ENCODE results near the gene MARK3. TPM values are rescaled to one million over a fixed set of nuclear protein-coding genes. Genes with fewer than 3 reads are reported as not detected.

Gene MARK3
- total RNA-seq, 1 donor from 2014 or later, result 124 TPM

DNA sequence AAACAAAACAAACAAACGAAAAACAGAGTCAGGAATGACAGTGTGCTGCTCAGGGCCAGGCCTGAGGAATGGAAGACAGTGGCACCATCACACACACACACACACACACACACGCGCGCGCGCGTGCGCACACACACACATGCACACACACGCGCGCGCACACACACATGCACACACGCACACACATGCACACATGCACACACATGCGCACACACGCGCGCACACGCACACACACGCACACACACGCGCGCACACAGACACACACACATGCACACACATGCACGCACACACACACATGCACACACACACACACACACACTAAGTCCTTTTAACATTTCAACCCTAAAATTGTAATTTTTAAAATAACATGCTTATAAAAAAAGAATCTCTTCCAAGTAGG is 13.2 kb upstream of the MARK3 start:
- Histone ChIP-seq H3K36me3 (ENCODE audit: insufficient read depth, low read length) (no peaks in the 10 kb centered on the region), H2AFZ (ENCODE audit: low read depth, low read length) (no peak overlapping the region), H3K4me2 (ENCODE audit: low read length) (peak overlapping the region; percentile 56), H4K20me1 (ENCODE audit: insufficient read depth, low read length) (no peaks in the 10 kb centered on the region), H3K9me3 (ENCODE audit: insufficient read depth, low read depth, low read length) (no peaks in the 10 kb centered on the region), H3K4me1 (ENCODE audit: insufficient read depth, low read length) (peaks cover 12% of the 10 kb centered on the region), H3K27me3 (ENCODE audit: insufficient read depth, low read length) (no peaks in the 10 kb centered on the region), H3K4me3 (ENCODE audit: insufficient read depth, low read depth, low read length) (no peak overlapping the region), H3K9ac (ENCODE audit: low read length) (peak overlapping the region; percentile 9), H3K79me2 (ENCODE audit: insufficient read depth, low read length) (no peaks in the 10 kb centered on the region), H3K27ac (ENCODE audit: low read depth, low read length) (peak overlapping the region; percentile 74)
- Mint-ChIP-seq H3K9me3 (ENCODE audit: unreplicated experiment) (peaks cover 4% of the 10 kb centered on the region), H3K4me1 (ENCODE audit: low read depth, unreplicated experiment) (peaks cover 16% of the 10 kb centered on the region), H3K36me3 (ENCODE audit: low read depth, unreplicated experiment) (no peaks in the 10 kb centered on the region), H3K27ac (ENCODE audit: unreplicated experiment) (peak overlapping the region; percentile 94), H3K4me3 (ENCODE audit: unreplicated experiment) (peak overlapping the region; percentile 69), H3K27me3 (ENCODE audit: low read depth, unreplicated experiment) (no peaks in the 10 kb centered on the region)
- FAIRE-seq (no peak), DNase-seq (ENCODE audit: low read depth) (no peak)
- TF ChIP-seq EZH2 (IDR thresholded peaks at IDR 0.05; ENCODE audit: insufficient read depth, low read length), result no peak
- TF ChIP-seq CTCF (IDR thresholded peaks at IDR 0.05; ENCODE audit: insufficient read depth, low read depth, low read length), result no peak

- FAIRE-seq (peak; percentile 89), DNase-seq (ENCODE audit: low read depth) (peak; percentile 87)
- Histone ChIP-seq H3K36me3 (ENCODE audit: insufficient read depth, low read length) (no peaks in the 10 kb centered on the region), H2AFZ (ENCODE audit: low read depth, low read length) (peak overlapping the region; percentile 57), H3K9me3 (ENCODE audit: insufficient read depth, low read depth, low read length) (no peaks in the 10 kb centered on the region), H3K4me2 (ENCODE audit: low read length) (peak overlapping the region; percentile 56), H3K27ac (ENCODE audit: low read depth, low read length) (peak overlapping the region; percentile 74), H3K4me1 (ENCODE audit: insufficient read depth, low read length) (peaks cover 12% of the 10 kb centered on the region), H3K27me3 (ENCODE audit: insufficient read depth, low read length) (no peaks in the 10 kb centered on the region), H3K79me2 (ENCODE audit: insufficient read depth, low read length) (no peaks in the 10 kb centered on the region), H3K9ac (ENCODE audit: low read length) (peak overlapping the region; percentile 9), H4K20me1 (ENCODE audit: insufficient read depth, low read length) (no peaks in the 10 kb centered on the region), H3K4me3 (ENCODE audit: insufficient read depth, low read depth, low read length) (no peak overlapping the region)
- peaks cover 4% of the 10 kb centered on the region for H3K9me3 Mint-ChIP-seq (ENCODE audit: unreplicated experiment)
- H3K27ac Mint-ChIP-seq (ENCODE audit: unreplicated experiment), result peak overlapping the region; percentile 94
- H3K4me3 Mint-ChIP-seq (ENCODE audit: unreplicated experiment), result peak overlapping the region; percentile 69
- TF ChIP-seq EZH2 (IDR thresholded peaks at IDR 0.05; ENCODE audit: insufficient read depth, low read length), result no peak
- TF ChIP-seq CTCF (IDR thresholded peaks at IDR 0.05; ENCODE audit: insufficient read depth, low read depth, low read length), result no peak
- no peaks in the 10 kb centered on the region for H3K36me3 Mint-ChIP-seq (ENCODE audit: low read depth, unreplicated experiment)
- peaks cover 16% of the 10 kb centered on the region for H3K4me1 Mint-ChIP-seq (ENCODE audit: low read depth, unreplicated experiment)
- peaks cover 2% of the 10 kb centered on the region for H3K27me3 Mint-ChIP-seq (ENCODE audit: low read depth, unreplicated experiment)
Observed at GRCh38 chr14:103372552-103373304, 12.5 kb upstream of the MARK3 start.

DNA sequence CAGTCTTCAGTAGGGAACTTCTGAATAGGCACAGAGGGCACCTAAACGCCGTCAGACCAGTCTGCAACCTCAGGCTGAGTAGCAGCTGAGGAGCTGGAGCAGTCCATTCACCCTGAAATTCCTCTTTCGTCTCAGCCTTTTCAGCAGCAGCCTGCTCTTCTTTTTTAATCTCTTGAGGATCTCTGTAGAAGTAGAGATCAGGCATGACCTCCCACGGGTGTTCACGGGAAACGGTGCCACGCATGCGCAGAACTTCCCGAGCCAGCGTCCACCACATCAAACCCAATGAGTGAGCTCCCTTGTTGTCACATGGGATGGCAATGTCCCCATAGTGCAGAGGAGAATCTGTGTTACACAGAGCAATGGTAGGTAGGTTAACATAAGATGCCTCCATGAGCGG is 11.1 kb upstream of the MARK3 start:
- no peak overlapping the region for H3K4me3 ChIP-seq (ENCODE audit: insufficient read depth, low read depth, low read length)
- H3K4me2 ChIP-seq (ENCODE audit: low read length), result no peak overlapping the region
- Mint-ChIP-seq H3K4me3 (ENCODE audit: unreplicated experiment) (no peak overlapping the region), H3K9me3 (ENCODE audit: unreplicated experiment) (peaks cover 4% of the 10 kb centered on the region), H3K36me3 (ENCODE audit: low read depth, unreplicated experiment) (no peaks in the 10 kb centered on the region), H3K27ac (ENCODE audit: unreplicated experiment) (no peak overlapping the region), H3K4me1 (ENCODE audit: low read depth, unreplicated experiment) (peaks cover 16% of the 10 kb centered on the region), H3K27me3 (ENCODE audit: low read depth, unreplicated experiment) (peaks cover 8% of the 10 kb centered on the region)
- H3K79me2 ChIP-seq (ENCODE audit: insufficient read depth, low read length), result no peaks in the 10 kb centered on the region
- no peak for DNase-seq (ENCODE audit: low read depth)
- no peaks in the 10 kb centered on the region for H3K9me3 ChIP-seq (ENCODE audit: insufficient read depth, low read depth, low read length)
- H3K36me3 ChIP-seq (ENCODE audit: insufficient read depth, low read length), result no peaks in the 10 kb centered on the region
- H4K20me1 ChIP-seq (ENCODE audit: insufficient read depth, low read length), result no peaks in the 10 kb centered on the region
- no peak overlapping the region for H3K27ac ChIP-seq (ENCODE audit: low read depth, low read length)
- H2AFZ ChIP-seq (ENCODE audit: low read depth, low read length), result no peak overlapping the region
- no peak overlapping the region for H3K9ac ChIP-seq (ENCODE audit: low read length)
- FAIRE-seq, result no peak
- H3K4me1 ChIP-seq (ENCODE audit: insufficient read depth, low read length), result peaks cover 12% of the 10 kb centered on the region
- H3K27me3 ChIP-seq (ENCODE audit: insufficient read depth, low read length), result no peaks in the 10 kb centered on the region
- TF ChIP-seq CTCF (IDR thresholded peaks at IDR 0.05; ENCODE audit: insufficient read depth, low read depth, low read length) (no peak), EZH2 (IDR thresholded peaks at IDR 0.05; ENCODE audit: insufficient read depth, low read length) (no peak)
